ENCODE results near the gene KCNK15.

Gene KCNK15

DNA sequence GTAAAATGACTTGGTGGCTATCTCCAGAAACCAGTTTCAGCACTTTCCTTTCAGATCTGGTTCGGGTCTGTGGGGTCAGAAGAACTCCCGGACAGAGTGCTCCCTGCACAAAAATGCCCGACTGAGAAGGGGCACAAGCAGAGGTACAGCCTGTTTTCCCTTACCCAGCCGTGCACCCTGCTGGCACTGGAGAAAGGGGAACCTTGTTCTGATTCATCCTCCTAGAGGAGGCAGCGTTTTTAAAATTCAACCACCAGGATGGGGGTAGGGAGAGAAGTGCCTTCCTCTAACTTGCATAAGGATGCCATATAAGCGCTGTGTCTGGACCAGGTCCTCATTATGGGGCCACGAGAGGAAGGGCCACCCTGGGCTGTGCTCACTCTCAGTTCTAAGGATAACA lies 47.1 kb downstream of the KCNK15 start:
- no peak for DNase-seq

DNA sequence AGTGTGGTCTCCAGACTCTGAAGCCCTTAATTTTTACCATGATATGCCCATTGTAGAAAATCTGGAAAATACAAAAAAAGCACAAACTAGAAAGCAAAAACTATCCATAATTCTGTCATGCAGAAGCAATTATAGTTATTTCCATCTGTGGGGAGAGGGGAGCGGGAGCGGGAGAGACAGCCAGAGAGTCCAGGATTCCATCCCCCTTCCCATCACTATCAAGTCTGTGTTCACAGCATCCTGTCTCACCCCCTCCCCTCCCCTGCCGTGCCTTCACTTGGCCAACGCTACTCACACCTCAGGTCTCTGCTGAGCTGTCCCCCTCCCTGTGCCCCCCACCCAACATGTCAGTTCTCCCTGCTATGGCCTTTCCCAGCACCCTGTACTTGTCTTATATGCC lies 50.2 kb downstream of the KCNK15 start:
- DNase-seq: no peak

DNA sequence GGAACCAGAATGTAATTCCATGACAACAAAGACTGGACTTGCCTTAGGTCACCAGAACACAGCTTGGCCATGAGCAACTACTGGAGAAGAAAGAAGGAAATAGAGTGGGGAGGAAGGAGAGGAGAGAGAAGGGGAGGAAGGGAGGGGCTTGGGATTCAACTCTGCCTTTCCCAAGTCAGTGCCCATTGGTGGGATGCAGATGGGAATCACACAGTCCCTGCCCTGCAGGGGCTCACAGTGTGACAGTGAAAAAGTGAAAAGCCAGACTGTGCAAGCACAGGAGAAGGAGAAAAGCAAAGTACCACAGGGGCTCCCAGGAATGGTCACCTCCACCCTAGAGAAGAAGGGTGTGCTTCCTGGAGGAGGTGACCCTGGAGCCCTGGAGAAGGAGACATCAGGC lies 50.6 kb downstream of the KCNK15 start:
- DNase-seq: no peak

DNA sequence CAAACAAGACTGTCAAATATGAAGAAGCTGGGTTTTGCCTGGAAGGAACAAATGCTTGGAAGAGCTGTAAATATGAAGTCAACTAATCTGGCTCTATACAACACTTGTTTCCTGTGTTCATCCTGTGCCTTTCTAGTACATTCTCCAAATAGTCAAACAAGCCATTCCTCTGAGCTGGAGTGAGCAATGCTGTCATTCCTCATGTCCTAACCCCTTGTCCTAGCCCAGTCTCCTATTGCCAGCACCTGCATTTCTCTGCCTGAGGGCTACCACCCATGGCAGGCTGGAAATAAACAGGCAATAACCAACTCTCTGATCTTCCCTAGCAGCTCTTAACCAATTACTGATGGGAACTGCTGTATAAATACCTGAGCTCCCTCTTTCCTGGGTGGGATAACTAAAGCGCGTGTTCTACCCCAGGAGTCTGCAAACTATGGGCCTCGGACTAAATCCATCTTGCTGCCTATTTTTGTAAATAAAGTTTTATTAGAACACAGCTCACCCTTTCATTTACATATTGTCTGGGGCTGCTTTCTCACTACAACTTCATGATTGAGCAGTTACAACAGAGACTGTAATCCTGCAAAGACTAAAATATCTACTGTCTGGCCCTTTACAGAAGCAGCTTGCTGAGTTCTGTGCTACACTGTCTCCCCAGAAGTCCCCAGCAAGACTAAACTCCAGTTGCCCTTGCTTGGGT lies 51.2 kb downstream of the KCNK15 start:
- DNase-seq: no peak

DNA sequence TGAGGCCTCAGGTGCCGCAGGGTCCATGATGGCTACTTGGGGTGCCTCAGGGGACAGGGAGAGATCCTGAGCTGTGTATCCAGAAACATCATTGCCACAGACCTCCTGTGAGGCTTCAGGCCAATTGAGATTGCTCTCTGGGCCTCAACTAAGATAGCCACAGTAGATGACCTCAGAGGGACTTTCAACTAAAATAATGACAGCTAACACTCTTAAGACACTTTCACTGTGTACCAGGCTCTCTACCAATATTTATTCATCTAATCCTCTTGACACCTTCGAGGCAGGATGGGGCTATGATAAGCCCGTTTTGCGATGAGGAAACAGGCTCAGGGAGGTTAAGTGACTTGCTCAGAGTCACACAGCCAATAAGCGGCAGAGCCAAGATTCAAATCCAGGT lies 54.0 kb downstream of the KCNK15 start:
- DNase-seq: no peak

DNA sequence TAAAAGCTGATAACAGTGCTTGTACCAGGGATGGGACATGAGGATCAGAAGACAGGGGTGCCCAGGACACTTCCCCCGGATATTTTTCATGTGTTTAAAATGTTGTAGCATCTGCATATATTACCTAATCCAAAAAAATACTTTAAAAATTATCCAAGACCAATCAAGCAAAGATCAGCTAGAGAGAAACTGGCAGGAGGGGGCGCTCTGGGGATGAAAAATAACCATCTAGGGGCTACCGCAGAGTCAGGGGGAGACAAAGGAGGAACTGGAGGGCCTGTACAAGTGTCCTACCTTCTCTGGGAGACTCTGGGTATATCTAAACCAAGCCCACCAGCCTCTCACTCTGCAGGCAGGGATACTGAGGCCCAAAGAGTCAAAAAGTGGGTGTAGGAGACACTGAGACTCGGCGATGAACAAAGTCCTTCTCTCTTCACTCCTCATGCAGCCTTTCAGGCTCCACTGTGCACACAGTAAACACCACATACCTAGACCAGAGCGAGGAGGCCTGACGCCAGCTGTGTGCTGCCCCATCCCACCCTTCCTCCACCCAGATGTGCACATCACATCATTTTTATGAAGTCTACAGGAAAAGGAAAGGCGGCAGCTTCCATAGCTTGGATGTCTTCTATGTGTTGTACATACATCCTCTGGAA lies 54.9 kb downstream of the KCNK15 start:
- DNase-seq: no peak
